Activated T-cell treated with anti-CD3 and anti-CD28 coated beads, Interleukin-2, amount 50 U/mL, for 24 hours (primary cell): ENCODE results near the gene STK11.

ENCODE experiments used
- DNase-seq: peaks from one replicate; pipeline ENCODE4 v3.0.0-alpha.2; 2020
- H3K27ac Mint-ChIP-seq: 2 replicates; pipeline ENCODE4 v1.8.0; 2020; ENCODE audit warnings: mild to moderate bottlenecking, mixed read lengths
- H3K27me3 Mint-ChIP-seq: 2 replicates; pipeline ENCODE4 v1.8.0; 2020; ENCODE audit warnings: mixed read lengths
- H3K36me3 Mint-ChIP-seq: 2 replicates; pipeline ENCODE4 v1.8.0; 2020; ENCODE audit warnings: low read depth, mixed read lengths
- H3K4me1 Mint-ChIP-seq: 2 replicates; pipeline ENCODE4 v1.8.0; 2020; ENCODE audit warnings: low read depth, mixed read lengths
- H3K4me3 Mint-ChIP-seq: 2 replicates; pipeline ENCODE4 v1.8.0; 2020; ENCODE audit warnings: mild to moderate bottlenecking, moderate library complexity, mixed read lengths
- H3K9me3 Mint-ChIP-seq: 2 replicates; pipeline ENCODE4 v1.8.0; 2020; ENCODE audit warnings: mixed read lengths

STK11 gene

GRCh38 chr19:1249990-1250436 lies 44.4 kb downstream of the STK11 start:
- Mint-ChIP-seq H3K27me3 (no peaks in the 10 kb centered on the region), H3K9me3 (no peaks in the 10 kb centered on the region), H3K4me1 (peaks cover 21% of the 10 kb centered on the region), H3K4me3 (peak overlapping the region; percentile 78), H3K27ac (peak overlapping the region; percentile 86), H3K36me3 (peaks cover 43% of the 10 kb centered on the region)
- no peak for DNase-seq

GRCh38 chr19:1250437-1251260 lies 45.1 kb downstream of the STK11 start:
- peak overlapping the region; percentile 93 for H3K4me3 Mint-ChIP-seq
- peaks cover 24% of the 10 kb centered on the region for H3K4me1 Mint-ChIP-seq
- peak overlapping the region; percentile 96 for H3K27ac Mint-ChIP-seq
- peaks cover 47% of the 10 kb centered on the region for H3K36me3 Mint-ChIP-seq
- no peaks in the 10 kb centered on the region for H3K27me3 Mint-ChIP-seq
- peak; percentile 65 for DNase-seq
- no peaks in the 10 kb centered on the region for H3K9me3 Mint-ChIP-seq

GRCh38 chr19:1251330-1252220 lies 46.0 kb downstream of the STK11 start:
- Mint-ChIP-seq H3K27ac (peak overlapping the region; percentile 96), H3K4me3 (peak overlapping the region; percentile 93), H3K4me1 (peaks cover 24% of the 10 kb centered on the region), H3K36me3 (peaks cover 48% of the 10 kb centered on the region), H3K27me3 (no peaks in the 10 kb centered on the region), H3K9me3 (no peaks in the 10 kb centered on the region)
- peak; percentile 75 for DNase-seq

GRCh38 chr19:1252221-1252820 lies 46.7 kb downstream of the STK11 start:
- no peaks in the 10 kb centered on the region for H3K27me3 Mint-ChIP-seq
- H3K4me1 Mint-ChIP-seq, result peaks cover 23% of the 10 kb centered on the region
- no peaks in the 10 kb centered on the region for H3K9me3 Mint-ChIP-seq
- peaks cover 51% of the 10 kb centered on the region for H3K36me3 Mint-ChIP-seq
- H3K4me3 Mint-ChIP-seq, result peak overlapping the region; percentile 93
- peak overlapping the region; percentile 96 for H3K27ac Mint-ChIP-seq
- DNase-seq, result no peak

GRCh38 chr19:1252821-1253513 lies 47.4 kb downstream of the STK11 start:
- Mint-ChIP-seq H3K9me3 (no peaks in the 10 kb centered on the region), H3K27ac (peak overlapping the region; percentile 96), H3K36me3 (peaks cover 58% of the 10 kb centered on the region), H3K4me3 (peak overlapping the region; percentile 93), H3K27me3 (no peaks in the 10 kb centered on the region), H3K4me1 (peaks cover 29% of the 10 kb centered on the region)
- DNase-seq, result peak; percentile 82

GRCh38 chr19:1253514-1254080 lies 48.0 kb downstream of the STK11 start:
- Mint-ChIP-seq H3K27ac (peak overlapping the region; percentile 96), H3K36me3 (peaks cover 64% of the 10 kb centered on the region), H3K9me3 (no peaks in the 10 kb centered on the region), H3K27me3 (no peaks in the 10 kb centered on the region), H3K4me3 (peak overlapping the region; percentile 93), H3K4me1 (peaks cover 34% of the 10 kb centered on the region)
- no peak for DNase-seq

GRCh38 chr19:1254081-1254527 lies 48.5 kb downstream of the STK11 start:
- no peak overlapping the region for H3K4me3 Mint-ChIP-seq
- peak overlapping the region; percentile 90 for H3K27ac Mint-ChIP-seq

GRCh38 chr19:1254530-1255185 lies 49.1 kb downstream of the STK11 start:
- no peaks in the 10 kb centered on the region for H3K9me3 Mint-ChIP-seq
- peaks cover 44% of the 10 kb centered on the region for H3K4me1 Mint-ChIP-seq
- DNase-seq, result no peak
- peak overlapping the region; percentile 23 for H3K4me3 Mint-ChIP-seq
- H3K27me3 Mint-ChIP-seq, result no peaks in the 10 kb centered on the region
- peaks cover 69% of the 10 kb centered on the region for H3K36me3 Mint-ChIP-seq
- H3K27ac Mint-ChIP-seq, result peak overlapping the region; percentile 90

More at GRCh38 chr19:1254081-1254527, 48.5 kb downstream of the STK11 start:
- no peak for DNase-seq
- Mint-ChIP-seq H3K27me3 (no peaks in the 10 kb centered on the region), H3K36me3 (peaks cover 69% of the 10 kb centered on the region), H3K9me3 (no peaks in the 10 kb centered on the region), H3K4me1 (peaks cover 39% of the 10 kb centered on the region)

GRCh38 chr19:1255186-1256161 lies 49.9 kb downstream of the STK11 start:
- Mint-ChIP-seq H3K27me3 (no peaks in the 10 kb centered on the region), H3K4me3 (peak overlapping the region; percentile 23), H3K9me3 (no peaks in the 10 kb centered on the region), H3K36me3 (peaks cover 70% of the 10 kb centered on the region), H3K4me1 (peaks cover 49% of the 10 kb centered on the region), H3K27ac (peak overlapping the region; percentile 90)
- DNase-seq, result no peak

GRCh38 chr19:1256646-1257474 lies 51.3 kb downstream of the STK11 start:
- H3K27me3 Mint-ChIP-seq, result no peaks in the 10 kb centered on the region
- no peak for DNase-seq
- peaks cover 68% of the 10 kb centered on the region for H3K36me3 Mint-ChIP-seq
- H3K27ac Mint-ChIP-seq, result peak overlapping the region; percentile 98
- peaks cover 57% of the 10 kb centered on the region for H3K4me1 Mint-ChIP-seq
- H3K9me3 Mint-ChIP-seq, result no peaks in the 10 kb centered on the region
- peak overlapping the region; percentile 29 for H3K4me3 Mint-ChIP-seq

- H3K4me3 Mint-ChIP-seq, result peak overlapping the region; percentile 84
- peaks cover 61% of the 10 kb centered on the region for H3K4me1 Mint-ChIP-seq
- H3K9me3 Mint-ChIP-seq, result no peaks in the 10 kb centered on the region
- no peak for DNase-seq
- H3K27me3 Mint-ChIP-seq, result no peaks in the 10 kb centered on the region
- H3K36me3 Mint-ChIP-seq, result peaks cover 63% of the 10 kb centered on the region
- H3K27ac Mint-ChIP-seq, result peak overlapping the region; percentile 98
These were observed 52.0 kb downstream of the STK11 start for GRCh38 chr19:1257475-1258162.
